RKO (cell line): ENCODE measurements around the gene ALKBH3.

Source experiments
- DNase-seq: peaks from one replicate; pipeline ENCODE4 v3.0.0-alpha.2; 2016; ENCODE audit warnings: low spot score

The ALKBH3 gene

GRCh38 chr11:43922744-43923405, 42.2 kb downstream of the ALKBH3 start:
- no peak for DNase-seq

- DNase-seq, result no peak
These were observed 42.9 kb downstream of the ALKBH3 start for GRCh38 chr11:43923406-43924111.

- no peak for DNase-seq
These were observed 43.7 kb downstream of the ALKBH3 start for GRCh38 chr11:43924112-43924855.

- no peak for DNase-seq
These were observed 44.7 kb downstream of the ALKBH3 start for GRCh38 chr11:43925063-43925931.

GRCh38 chr11:43925932-43926505, 45.4 kb downstream of the ALKBH3 start:
- no peak for DNase-seq

GRCh38 chr11:43927070-43927469, 46.4 kb downstream of the ALKBH3 start:
- no peak for DNase-seq

GRCh38 chr11:43927925-43928707, 47.5 kb downstream of the ALKBH3 start:
- DNase-seq, result no peak

- no peak for DNase-seq
These were observed 48.1 kb downstream of the ALKBH3 start for GRCh38 chr11:43928721-43929120.

GRCh38 chr11:43930868-43931716, 50.5 kb downstream of the ALKBH3 start:
- no peak for DNase-seq

GRCh38 chr11:43931717-43932039, 51.0 kb downstream of the ALKBH3 start:
- no peak for DNase-seq

GRCh38 chr11:43933226-43933607, 52.6 kb downstream of the ALKBH3 start:
- no peak for DNase-seq

GRCh38 chr11:43933608-43934551, 53.2 kb downstream of the ALKBH3 start:
- no peak for DNase-seq

- no peak for DNase-seq
These were observed 54.2 kb downstream of the ALKBH3 start for GRCh38 chr11:43934601-43935423.

GRCh38 chr11:43935424-43935979, 54.9 kb downstream of the ALKBH3 start:
- DNase-seq, result no peak

- no peak for DNase-seq
These were observed 55.4 kb downstream of the ALKBH3 start for GRCh38 chr11:43936076-43936475.

GRCh38 chr11:43937434-43938411, 57.1 kb downstream of the ALKBH3 start:
- no peak for DNase-seq
